Mucosa of descending colon (tissue), 3 donors: ENCODE results near the gene LCN12. TPM values are rescaled to one million over a fixed set of nuclear protein-coding genes. Genes with fewer than 3 reads are reported as not detected.

Source experiments
- ATAC-seq: fragments of 200-7000 bp; cut with Tn5 transposase; one replicate; pipeline ENCODE4 v1.9.1; 2020; ENCODE audit warnings: mild to moderate bottlenecking, moderate library complexity
- DNase-seq, 3 donors: peaks; one replicate each; pipeline ENCODE4 v3.0.0-alpha.2; 2020
- H3K36me3 ChIP-seq: fragments of 200-600 bp; one replicate; pipeline ENCODE4 v1.8.0; 2021; ENCODE audit warnings: low read depth, mild to moderate bottlenecking
- H3K4me1 ChIP-seq: fragments of 200-600 bp; one replicate; pipeline ENCODE4 v1.8.0; 2021; ENCODE audit warnings: low read depth, mild to moderate bottlenecking
- H3K4me3 ChIP-seq: fragments of 200-600 bp; one replicate; pipeline ENCODE4 v1.8.0; 2021; ENCODE audit warnings: mild to moderate bottlenecking
- H3K9me3 ChIP-seq: fragments of 200-600 bp; one replicate; pipeline ENCODE4 v1.8.0; 2021; ENCODE audit warnings: mild to moderate bottlenecking
- intact Hi-C, 2 donors: fragments of 100-400 bp; cut with DNase I in 1 of 2; cut with micrococcal nuclease in 1 of 2; formaldehyde crosslinking; loops; one replicate each; pipeline versions ENCODE4 v1.11.0 to v1.11.1; 2022; cut with DNase I, micrococcal nuclease
- total RNA-seq, 3 donors: library from RNA; stranded (reverse); fragmentation: NEBNext Ultra II Directional in 2 of 3; extraction: Animal tissue kit (Norgen Biotek cat#: 25700) in 2 of 3; gene quantifications; one replicate each; pipeline versions ENCODE4 v1.2.1 to v1.2.4, GENCODE V29; 2021 to 2023
- TF ChIP-seq, protein P1 (sequence below): fragments of 200-600 bp; IDR thresholded peaks from one replicate; pipeline ENCODE4 v1.8.0; 2022; ENCODE audit warnings: antibody characterized with exemption, mild to moderate bottlenecking
- donor health status: DM: no; HTN: no; CAD: no; lungs with moderate emphysema.
- donor health status: DM: no; HTN: no; CAD: no.
- donor health status: DM: no; HTN: yes; CAD: no.

Gene LCN12
- total RNA-seq, 3 donors from 2014 or later, result 6.8 to 10.7 (median 7.6) TPM

GRCh38 chr9:136992819-136993369 is 40.8 kb downstream of the LCN12 start:
- no peak for ATAC-seq
- Histone ChIP-seq H3K4me1 (peaks cover 42% of the 10 kb centered on the region), H3K9me3 (no peaks in the 10 kb centered on the region), H3K4me3 (peak overlapping the region; percentile 36), H3K36me3 (no peaks in the 10 kb centered on the region)
- intact Hi-C loops, result no loop called here
- TF ChIP-seq, protein P1, sequence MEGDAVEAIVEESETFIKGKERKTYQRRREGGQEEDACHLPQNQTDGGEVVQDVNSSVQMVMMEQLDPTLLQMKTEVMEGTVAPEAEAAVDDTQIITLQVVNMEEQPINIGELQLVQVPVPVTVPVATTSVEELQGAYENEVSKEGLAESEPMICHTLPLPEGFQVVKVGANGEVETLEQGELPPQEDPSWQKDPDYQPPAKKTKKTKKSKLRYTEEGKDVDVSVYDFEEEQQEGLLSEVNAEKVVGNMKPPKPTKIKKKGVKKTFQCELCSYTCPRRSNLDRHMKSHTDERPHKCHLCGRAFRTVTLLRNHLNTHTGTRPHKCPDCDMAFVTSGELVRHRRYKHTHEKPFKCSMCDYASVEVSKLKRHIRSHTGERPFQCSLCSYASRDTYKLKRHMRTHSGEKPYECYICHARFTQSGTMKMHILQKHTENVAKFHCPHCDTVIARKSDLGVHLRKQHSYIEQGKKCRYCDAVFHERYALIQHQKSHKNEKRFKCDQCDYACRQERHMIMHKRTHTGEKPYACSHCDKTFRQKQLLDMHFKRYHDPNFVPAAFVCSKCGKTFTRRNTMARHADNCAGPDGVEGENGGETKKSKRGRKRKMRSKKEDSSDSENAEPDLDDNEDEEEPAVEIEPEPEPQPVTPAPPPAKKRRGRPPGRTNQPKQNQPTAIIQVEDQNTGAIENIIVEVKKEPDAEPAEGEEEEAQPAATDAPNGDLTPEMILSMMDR, result no peak
- DNase-seq, result no peak

DNA sequence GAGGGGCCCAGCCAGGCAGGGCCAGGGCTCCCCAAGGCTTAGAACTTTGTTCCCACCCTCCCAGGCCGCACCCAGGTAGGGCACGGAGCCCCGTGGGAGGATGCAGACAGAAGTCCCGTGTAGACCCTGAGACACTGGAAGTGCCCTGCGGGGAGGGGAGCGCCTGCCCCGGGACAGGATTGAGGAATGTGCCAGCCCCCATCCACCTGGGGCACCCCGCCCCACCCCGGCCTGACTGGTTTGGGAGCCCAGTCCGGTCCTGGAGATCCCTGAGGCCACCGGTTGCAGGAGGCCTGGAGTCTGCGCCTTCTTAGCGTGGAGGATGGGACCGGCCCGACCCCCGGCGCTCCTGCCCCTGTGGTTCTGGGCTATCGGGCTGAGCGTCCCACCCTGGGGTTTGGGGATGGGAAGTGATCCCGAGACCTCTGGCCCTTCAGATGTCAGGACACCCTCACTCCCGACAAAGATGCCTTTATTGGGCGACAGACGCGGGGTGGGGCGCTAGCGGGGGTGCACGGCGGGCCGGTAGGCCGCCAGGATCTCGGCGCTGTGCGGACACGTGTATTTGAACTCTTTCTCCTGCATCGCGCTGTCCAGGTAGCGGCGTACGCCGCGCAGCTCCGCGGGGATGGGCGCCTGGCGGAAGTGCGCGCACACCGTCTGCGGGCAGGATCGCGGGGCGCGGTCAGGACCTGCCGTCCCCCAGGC is 42.3 kb downstream of the LCN12 start:
- DNase-seq (peak in 2 of 3 donors; percentile 19 to 47), ATAC-seq (no peak)
- Histone ChIP-seq H3K4me3 (no peak overlapping the region), H3K9me3 (no peaks in the 10 kb centered on the region), H3K36me3 (no peaks in the 10 kb centered on the region), H3K4me1 (peaks cover 42% of the 10 kb centered on the region)
- TF ChIP-seq, protein P1, result no peak
- intact Hi-C loops, result no loop called here

DNA sequence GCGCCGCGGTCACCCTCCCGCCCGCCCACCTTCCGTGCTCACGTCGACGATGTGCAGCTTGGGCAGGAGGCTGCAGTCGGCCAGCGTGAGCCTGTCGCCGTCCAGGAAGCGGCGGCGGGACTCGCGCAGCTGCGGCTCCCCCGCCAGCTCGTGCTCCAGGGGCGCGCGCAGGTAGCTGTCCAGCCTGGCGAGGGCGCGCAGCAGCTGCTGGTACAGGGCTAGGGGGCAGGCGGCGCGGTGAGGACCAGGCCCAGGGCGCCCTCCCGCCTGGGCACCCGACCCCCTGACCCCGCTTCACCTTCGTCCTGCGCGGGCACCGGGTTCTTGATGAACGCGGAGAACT is 42.8 kb downstream of the LCN12 start:
- DNase-seq (peak in 2 of 3 donors; percentile 13 to 51), ATAC-seq (no peak)
- no peaks in the 10 kb centered on the region for H3K9me3 ChIP-seq
- H3K4me3 ChIP-seq, result no peak overlapping the region
- TF ChIP-seq, protein P1, result no peak
- H3K36me3 ChIP-seq, result no peaks in the 10 kb centered on the region
- peaks cover 43% of the 10 kb centered on the region for H3K4me1 ChIP-seq
- intact Hi-C loops, result no loop called here

GRCh38 chr9:136995362-136995761 is 43.3 kb downstream of the LCN12 start:
- ATAC-seq (no peak), DNase-seq (peak in 1 of 3 donors; percentile 19)
- Histone ChIP-seq H3K9me3 (no peaks in the 10 kb centered on the region), H3K36me3 (no peaks in the 10 kb centered on the region), H3K4me1 (peaks cover 44% of the 10 kb centered on the region), H3K4me3 (no peak overlapping the region)
- intact Hi-C loops, result no loop called here
- TF ChIP-seq, protein P1, result no peak

GRCh38 chr9:136995772-136996311 is 43.8 kb downstream of the LCN12 start:
- Histone ChIP-seq H3K36me3 (no peaks in the 10 kb centered on the region), H3K4me3 (no peak overlapping the region), H3K9me3 (no peaks in the 10 kb centered on the region), H3K4me1 (peaks cover 44% of the 10 kb centered on the region)
- intact Hi-C loops, result no loop called here
- DNase-seq (peak in 2 of 3 donors; percentile 23 to 54), ATAC-seq (no peak)
- TF ChIP-seq, protein P1, result no peak
